Measurements from ENCODE around the gene GPR17.

Gene GPR17

GRCh38 chr2:127648321-127648720 lies 2.4 kb downstream of the GPR17 start:
- no peak overlapping the region for H3K4me3 ChIP-seq (ENCODE audit: low read length)
- H3F3A ChIP-seq (ENCODE audit: control insufficient read depth, insufficient read depth) = no peaks in the 10 kb centered on the region; the same call in 1 of the 2 replicates
- H3K4me1 ChIP-seq (ENCODE audit: control insufficient read depth, low read length) = peaks cover 29% of the 10 kb centered on the region
- no peaks in the 10 kb centered on the region for H3K27me3 ChIP-seq (ENCODE audit: control insufficient read depth, low read length)
- H4K20me1 ChIP-seq (ENCODE audit: control insufficient read depth, insufficient read depth, low read depth, low read length) = no peaks in the 10 kb centered on the region
- H3K79me2 ChIP-seq (ENCODE audit: control insufficient read depth, low read length) = no peaks in the 10 kb centered on the region
- no peaks in the 10 kb centered on the region for H3K9me2 ChIP-seq (replicated peaks; ENCODE audit: control insufficient read depth, low read length)
- no peak overlapping the region for H3K4me2 ChIP-seq (ENCODE audit: low read length)
- no peaks in the 10 kb centered on the region for H3K9me3 ChIP-seq (ENCODE audit: control insufficient read depth, insufficient read depth, low read length)
- no peak overlapping the region for H3K27ac ChIP-seq (ENCODE audit: low read depth, low read length)
- TF ChIP-seq EZH2phosphoT487 (IDR thresholded peaks at IDR 0.05; ENCODE audit: borderline replicate concordance, low read length) (no peak), CTCF (IDR thresholded peaks at IDR 0.05; ENCODE audit: low read depth, low read length, poor library complexity, severe bottlenecking) (no peak)
- H3K36me3 ChIP-seq (ENCODE audit: control insufficient read depth, low read length) = no peaks in the 10 kb centered on the region

DNA sequence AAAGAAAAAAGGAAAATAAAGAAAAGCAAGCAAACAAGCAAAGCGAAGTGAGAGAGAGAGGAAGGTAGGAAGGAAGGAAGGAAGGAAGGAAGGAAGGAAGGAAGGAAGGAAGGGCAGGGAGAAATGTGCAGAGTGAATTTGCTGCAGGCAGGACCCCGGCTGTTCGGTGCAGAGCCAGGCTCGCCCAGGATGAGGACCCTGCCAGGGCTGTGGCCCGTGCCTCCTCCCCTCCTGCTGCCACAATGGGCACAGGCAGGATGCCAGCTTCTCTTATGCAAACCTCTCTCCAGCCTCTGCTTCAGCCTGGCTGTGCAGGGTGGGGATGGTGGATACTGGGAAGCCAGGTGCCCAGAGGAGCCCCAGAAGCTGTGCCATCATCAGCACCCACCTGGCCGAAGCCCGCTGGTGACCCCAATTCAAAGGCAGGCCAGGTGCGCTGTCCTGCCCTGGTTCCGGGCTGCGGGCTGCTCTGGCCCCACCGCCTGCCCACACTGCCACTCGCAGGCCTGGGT lies 3.2 kb downstream of the GPR17 start:
- no peaks in the 10 kb centered on the region for H4K20me1 ChIP-seq (ENCODE audit: control insufficient read depth, insufficient read depth, low read depth, low read length)
- H3K4me1 ChIP-seq (ENCODE audit: control insufficient read depth, low read length) = peaks cover 30% of the 10 kb centered on the region
- TF ChIP-seq EZH2phosphoT487 (IDR thresholded peaks at IDR 0.05; ENCODE audit: borderline replicate concordance, low read length) = no peak
- no peak for TF ChIP-seq CTCF (IDR thresholded peaks at IDR 0.05; ENCODE audit: low read depth, low read length, poor library complexity, severe bottlenecking)
- no peak overlapping the region for H3K27ac ChIP-seq (ENCODE audit: low read depth, low read length)
- H3F3A ChIP-seq (ENCODE audit: control insufficient read depth, insufficient read depth) = no peaks in the 10 kb centered on the region; the same call in 1 of the 2 replicates
- H3K9me2 ChIP-seq (replicated peaks; ENCODE audit: control insufficient read depth, low read length) = no peaks in the 10 kb centered on the region
- H3K4me3 ChIP-seq (ENCODE audit: low read length) = no peak overlapping the region
- H3K4me2 ChIP-seq (ENCODE audit: low read length) = 0 out of 2 replicates have a peak overlapping the region, but pooled peaks have one; percentile 12
- no peaks in the 10 kb centered on the region for H3K9me3 ChIP-seq (ENCODE audit: control insufficient read depth, insufficient read depth, low read length)
- no peaks in the 10 kb centered on the region for H3K27me3 ChIP-seq (ENCODE audit: control insufficient read depth, low read length)
- H3K36me3 ChIP-seq (ENCODE audit: control insufficient read depth, low read length) = no peaks in the 10 kb centered on the region
- H3K79me2 ChIP-seq (ENCODE audit: control insufficient read depth, low read length) = no peaks in the 10 kb centered on the region

DNA sequence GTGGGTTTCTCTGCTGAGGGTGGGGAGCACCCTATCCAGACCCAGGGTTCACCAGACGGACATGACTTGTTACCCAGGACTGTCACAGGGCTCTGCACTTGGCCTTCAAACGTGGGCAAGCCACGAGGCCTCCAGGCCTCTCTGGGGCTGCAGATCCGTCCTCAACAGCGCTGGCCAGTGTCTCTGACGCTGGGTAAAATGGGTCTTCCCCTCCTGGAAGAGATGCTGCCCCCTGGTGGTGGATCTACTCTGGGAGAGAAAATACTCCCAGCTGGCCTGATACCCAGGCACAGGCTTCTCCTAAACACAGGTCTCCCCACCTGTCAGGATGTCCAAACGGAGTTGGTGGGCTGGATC lies 3.7 kb downstream of the GPR17 start:
- no peaks in the 10 kb centered on the region for H3K36me3 ChIP-seq (ENCODE audit: control insufficient read depth, low read length)
- peak; percentile 85 for TF ChIP-seq CTCF (IDR thresholded peaks at IDR 0.05; ENCODE audit: low read depth, low read length, poor library complexity, severe bottlenecking)
- no peak for TF ChIP-seq EZH2phosphoT487 (IDR thresholded peaks at IDR 0.05; ENCODE audit: borderline replicate concordance, low read length)
- no peaks in the 10 kb centered on the region; the same call in 1 of the 2 replicates for H3F3A ChIP-seq (ENCODE audit: control insufficient read depth, insufficient read depth)
- H3K27me3 ChIP-seq (ENCODE audit: control insufficient read depth, low read length) = no peaks in the 10 kb centered on the region
- H3K9me3 ChIP-seq (ENCODE audit: control insufficient read depth, insufficient read depth, low read length) = no peaks in the 10 kb centered on the region
- no peaks in the 10 kb centered on the region for H4K20me1 ChIP-seq (ENCODE audit: control insufficient read depth, insufficient read depth, low read depth, low read length)
- H3K4me3 ChIP-seq (ENCODE audit: low read length) = no peak overlapping the region
- no peaks in the 10 kb centered on the region for H3K79me2 ChIP-seq (ENCODE audit: control insufficient read depth, low read length)
- no peak overlapping the region for H3K27ac ChIP-seq (ENCODE audit: low read depth, low read length)
- H3K4me2 ChIP-seq (ENCODE audit: low read length) = 0 out of 2 replicates have a peak overlapping the region, but pooled peaks have one; percentile 12
- no peaks in the 10 kb centered on the region for H3K9me2 ChIP-seq (replicated peaks; ENCODE audit: control insufficient read depth, low read length)
- peaks cover 30% of the 10 kb centered on the region for H3K4me1 ChIP-seq (ENCODE audit: control insufficient read depth, low read length)

Data from DOHH2 (cell line).